ENCODE data around the gene FABP3. TPM values are rescaled to one million over a fixed set of nuclear protein-coding genes. Genes with fewer than 3 reads are reported as not detected.

Gene FABP3
- total and polyA plus RNA-seq, 2 of the 8 experiments (the other 6 are each of a cell fraction or from before 2014, with no cell fraction given) = 34.8 to 43.9 TPM

DNA sequence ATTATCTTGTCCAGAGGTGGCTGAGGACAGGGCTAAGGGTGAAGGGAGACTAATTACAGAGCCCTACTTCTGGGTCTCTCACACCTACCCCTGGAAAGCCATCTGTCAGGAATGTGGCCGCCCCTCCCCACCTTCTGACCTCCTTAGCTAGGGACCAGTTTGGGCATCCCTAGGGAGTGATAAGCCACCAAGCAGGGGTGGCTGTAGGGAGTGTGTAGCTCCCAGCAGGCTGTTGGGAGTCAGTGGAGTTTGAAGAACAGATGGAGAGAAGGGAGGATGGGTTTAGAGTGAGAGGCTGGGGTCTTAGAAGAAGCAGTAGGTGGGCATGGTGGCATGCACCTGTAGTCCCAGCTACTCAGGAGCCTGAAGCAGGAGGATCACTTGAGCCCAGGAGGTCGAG, 39.3 kb upstream of the FABP3 start (continued):
- TF ChIP-seq CHD7 (IDR thresholded peaks at IDR 0.05; ENCODE audit: insufficient replicate concordance, low read length) (no peak), RNF2 (IDR thresholded peaks at IDR 0.05; ENCODE audit: borderline replicate concordance, low read depth, low read length, missing control alignments, poor library complexity, severe bottlenecking) (no peak), TBP (IDR thresholded peaks at IDR 0.05; ENCODE audit: low read depth, low read length) (no peak), CHD1 (IDR thresholded peaks at IDR 0.05; ENCODE audit: low read depth, low read length) (no peak), CEBPB (IDR thresholded peaks at IDR 0.05; ENCODE audit: low read depth, low read length) (no peak), BRCA1 (IDR thresholded peaks at IDR 0.05; ENCODE audit: low read depth, low read length) (no peak), MAFK (IDR thresholded peaks at IDR 0.05; ENCODE audit: low read depth, low read length) (no peak), JUN (IDR thresholded peaks at IDR 0.05; ENCODE audit: low read depth, low read length) (no peak), SIX5 (IDR thresholded peaks at IDR 0.05; ENCODE audit: low read depth, low read length) (no peak), CBX8 (IDR thresholded peaks at IDR 0.05; ENCODE audit: borderline replicate concordance, low read depth, low read length) (no peak), KDM1A (IDR thresholded peaks at IDR 0.05; ENCODE audit: borderline replicate concordance, low read length) (no peak), RBBP5 (IDR thresholded peaks at IDR 0.05; ENCODE audit: borderline replicate concordance, low read depth, low read length) (no peak)

Data from H1 (cell line).